ENCODE data around the gene CD44. TPM values are rescaled to one million over a fixed set of nuclear protein-coding genes. Genes with fewer than 3 reads are reported as not detected.
A peak's percentile ranks its signal among the peaks of the same experiment; 100 is the strongest.
"Not testable (repeated sequence)": the region's sequence is repeated elsewhere in the genome, so short reads cannot be mapped to it uniquely, and the experiment has no call there.

Gene CD44
- total RNA-seq, result 100 to 1,000 TPM in 3 of 4 donors, 10 to 100 TPM in 1; 56.3 to 182 (median 114) TPM

GRCh38 chr11:35138943-35139721, at the start of gene CD44:
TSS of gene CD44 (plus strand) at chr11:35139171. CDS start at chr11:35139304, 133 bp downstream.
- peak; percentile 86 for DNase-seq
- Histone ChIP-seq H3K4me1 (peaks cover 15 to 52% (median 40%) of the 10 kb centered on the region in 4 donors), H3K27me3 (no peaks in the 10 kb centered on the region), H3K27ac (peak within 1 kb of the TSS; percentile 85 to 95 (median 92)), H3K9me3 (no peaks in the 10 kb centered on the region), H3K36me3 (no peaks in the 10 kb centered on the region), H3K4me3 (peak within 1 kb of the TSS; percentile 64 to 83 (median 69))
- intact Hi-C loops (cut with DNase I; ENCODE audit: low total_unique reads), result loop anchor here (10.0 kb wide), 1 partner anchor 166 kb away; no protein-coding TSS in a partner anchor
- in situ Hi-C loops (cut with MboI; ENCODE audit: low pct_ligation_motif_present in 1 of 4, low pct_unique_long_range_greater_than_20kb in 1 of 4, low sequenced_read_pairs in 3 of 4), result no loop called here
- TF ChIP-seq, protein P1, sequence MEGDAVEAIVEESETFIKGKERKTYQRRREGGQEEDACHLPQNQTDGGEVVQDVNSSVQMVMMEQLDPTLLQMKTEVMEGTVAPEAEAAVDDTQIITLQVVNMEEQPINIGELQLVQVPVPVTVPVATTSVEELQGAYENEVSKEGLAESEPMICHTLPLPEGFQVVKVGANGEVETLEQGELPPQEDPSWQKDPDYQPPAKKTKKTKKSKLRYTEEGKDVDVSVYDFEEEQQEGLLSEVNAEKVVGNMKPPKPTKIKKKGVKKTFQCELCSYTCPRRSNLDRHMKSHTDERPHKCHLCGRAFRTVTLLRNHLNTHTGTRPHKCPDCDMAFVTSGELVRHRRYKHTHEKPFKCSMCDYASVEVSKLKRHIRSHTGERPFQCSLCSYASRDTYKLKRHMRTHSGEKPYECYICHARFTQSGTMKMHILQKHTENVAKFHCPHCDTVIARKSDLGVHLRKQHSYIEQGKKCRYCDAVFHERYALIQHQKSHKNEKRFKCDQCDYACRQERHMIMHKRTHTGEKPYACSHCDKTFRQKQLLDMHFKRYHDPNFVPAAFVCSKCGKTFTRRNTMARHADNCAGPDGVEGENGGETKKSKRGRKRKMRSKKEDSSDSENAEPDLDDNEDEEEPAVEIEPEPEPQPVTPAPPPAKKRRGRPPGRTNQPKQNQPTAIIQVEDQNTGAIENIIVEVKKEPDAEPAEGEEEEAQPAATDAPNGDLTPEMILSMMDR (IDR thresholded peaks at IDR 0.05), result no peak
- no peak for TF ChIP-seq EP300 (IDR thresholded peaks at IDR 0.05; ENCODE audit: low read depth)
- TF ChIP-seq POLR2A (IDR thresholded peaks at IDR 0.05), result peak; percentile 76
- TF ChIP-seq POLR2AphosphoS5 (IDR thresholded peaks at IDR 0.05), result peak; percentile 72 to 93 (median 87)
- WGBS, 2 donors (ENCODE audit: low coverage in 1 of 2), result 1% methylated on average over 54 of the region's 55 CpGs; no CpG with 5 or more reads in 1 of the 2 donors

DNA sequence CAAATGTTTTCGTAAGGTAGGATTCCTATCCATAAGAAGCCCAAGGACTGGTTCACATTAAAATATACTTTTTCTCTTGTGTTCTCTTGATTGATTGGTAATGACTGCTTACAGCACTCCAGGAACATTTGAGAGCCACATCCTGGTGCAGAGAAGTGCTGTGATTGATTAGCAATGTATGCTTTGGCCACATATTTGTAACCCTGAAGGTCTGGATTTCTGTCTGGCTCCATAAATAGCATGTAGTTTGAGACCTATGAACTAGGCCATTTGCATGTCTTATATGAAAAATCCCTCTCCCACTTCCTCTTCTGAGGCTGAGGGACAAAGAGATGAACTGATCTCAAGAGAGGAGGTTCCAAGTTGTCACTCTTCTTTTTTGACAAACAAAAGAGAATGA, 49.3 kb upstream of the CD44 start:
- 87 to 100% methylated on average over 1 of the region's 1 CpG for WGBS, 2 donors (ENCODE audit: low coverage in 1 of 2)
- intact Hi-C loops (cut with DNase I; ENCODE audit: low total_unique reads), result no loop called here
- no peak overlapping the region for H3K27ac ChIP-seq

GRCh38 chr11:35090125-35090524, 48.8 kb upstream of the CD44 start:
- Histone ChIP-seq H3K4me3 (no peak overlapping the region), H3K36me3 (no peaks in the 10 kb centered on the region), H3K4me1 (peaks cover 0 to 10% (median 0%) of the 10 kb centered on the region in 4 donors), H3K27me3 (no peaks in the 10 kb centered on the region), H3K27ac (no peak overlapping the region), H3K9me3 (no peaks in the 10 kb centered on the region)
- in situ Hi-C loops (cut with MboI; ENCODE audit: low pct_ligation_motif_present in 1 of 4, low pct_unique_long_range_greater_than_20kb in 1 of 4, low sequenced_read_pairs in 3 of 4) (no loop called here), intact Hi-C loops (cut with DNase I; ENCODE audit: low total_unique reads) (no loop called here)
- no peak for DNase-seq
- 85 to 97% methylated on average over 3 to 4 of the region's 4 CpGs for WGBS, 2 donors (ENCODE audit: low coverage in 1 of 2)
- TF ChIP-seq, protein P1 (IDR thresholded peaks at IDR 0.05), result no peak
- TF ChIP-seq POLR2A (IDR thresholded peaks at IDR 0.05), result no peak
- no peak for TF ChIP-seq EP300 (IDR thresholded peaks at IDR 0.05; ENCODE audit: low read depth)
- TF ChIP-seq POLR2AphosphoS5 (IDR thresholded peaks at IDR 0.05), result no peak

More for the DNA sequence above, 49.3 kb upstream of the CD44 start:
- Histone ChIP-seq H3K9me3 (no peaks in the 10 kb centered on the region), H3K4me1 (peaks cover 0 to 10% (median 0%) of the 10 kb centered on the region in 4 donors), H3K36me3 (no peaks in the 10 kb centered on the region), H3K27me3 (no peaks in the 10 kb centered on the region), H3K4me3 (no peak overlapping the region)
- TF ChIP-seq POLR2A (IDR thresholded peaks at IDR 0.05), result no peak
- TF ChIP-seq EP300 (IDR thresholded peaks at IDR 0.05; ENCODE audit: low read depth), result no peak
- TF ChIP-seq, protein P1 (IDR thresholded peaks at IDR 0.05), result no peak
- TF ChIP-seq POLR2AphosphoS5 (IDR thresholded peaks at IDR 0.05), result no peak
- in situ Hi-C loops (cut with MboI; ENCODE audit: low pct_ligation_motif_present in 1 of 4, low pct_unique_long_range_greater_than_20kb in 1 of 4, low sequenced_read_pairs in 3 of 4), result no loop called here
- DNase-seq, result no peak

- H3K4me1 ChIP-seq; DNase-seq; H3K27me3 ChIP-seq; H3K4me3 ChIP-seq; H3K9me3 ChIP-seq; H3K36me3 ChIP-seq; in situ Hi-C loops (cut with MboI; ENCODE audit: low pct_ligation_motif_present in 1 of 4, low pct_unique_long_range_greater_than_20kb in 1 of 4, low sequenced_read_pairs in 3 of 4); intact Hi-C loops (cut with DNase I; ENCODE audit: low total_unique reads); H3K27ac ChIP-seq: not testable (repeated sequence)
- WGBS, 2 donors (ENCODE audit: low coverage in 1 of 2), result 85% methylated on average over 6 of the region's 6 CpGs; no CpG with 5 or more reads in 1 of the 2 donors
Measured at GRCh38 chr11:35090991-35091390, 48.0 kb upstream of the CD44 start.
